HG03064 (cell line): ENCODE results near the gene HAUS7.

Source experiments
- ATAC-seq: cut with Tn5 transposase; IDR thresholded peaks from one replicate; pipeline ENCODE4 v1.9.1; 2021; ENCODE audit warnings: low read depth; ENCODE audit not compliant: unreplicated experiment

The HAUS7 gene

DNA sequence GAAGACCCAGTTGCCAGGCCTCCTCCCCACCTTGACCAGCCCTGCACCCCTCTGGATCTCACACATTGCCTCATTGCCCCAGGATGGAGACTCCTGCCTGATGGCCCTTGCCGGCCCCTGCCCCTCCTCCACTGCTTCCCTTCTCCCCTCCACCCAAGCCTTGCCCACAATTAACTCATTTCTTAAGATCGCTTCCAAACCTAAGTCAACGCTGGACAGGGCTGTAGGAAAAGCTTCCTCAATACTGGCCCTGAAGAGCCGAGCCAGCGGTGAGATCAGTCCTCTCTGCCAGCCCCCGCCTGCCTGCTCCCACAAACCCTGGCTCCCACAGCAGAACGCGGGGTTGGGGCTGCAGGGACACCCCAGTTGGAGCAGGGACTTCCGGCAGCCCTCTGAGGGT is 7.5 kb upstream of the HAUS7 start:
- no peak for ATAC-seq

DNA sequence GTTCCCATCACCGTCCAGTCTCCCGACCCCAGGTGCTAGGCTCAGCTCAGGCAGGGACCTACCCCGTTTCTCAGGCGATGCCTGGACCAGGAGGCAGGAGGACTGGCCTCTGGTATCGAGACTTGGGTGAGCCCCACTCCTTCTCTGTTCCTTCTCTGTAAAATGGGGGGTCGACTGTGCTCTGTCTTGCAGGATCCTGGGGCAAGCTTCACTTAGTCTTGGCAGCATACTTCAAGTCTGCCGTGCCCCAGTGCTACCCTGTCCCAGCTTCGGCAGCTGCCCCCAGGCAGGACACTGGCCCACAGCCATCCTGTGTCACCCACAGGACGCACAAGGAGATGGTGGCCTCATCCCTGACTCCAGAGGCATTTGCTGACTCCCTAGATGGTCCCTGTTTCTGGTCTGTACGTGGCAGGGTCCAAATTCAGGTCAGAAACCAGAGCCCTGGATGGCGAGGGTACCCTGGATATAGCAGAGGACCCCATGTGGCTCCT is 7.0 kb upstream of the HAUS7 start:
- no peak for ATAC-seq

DNA sequence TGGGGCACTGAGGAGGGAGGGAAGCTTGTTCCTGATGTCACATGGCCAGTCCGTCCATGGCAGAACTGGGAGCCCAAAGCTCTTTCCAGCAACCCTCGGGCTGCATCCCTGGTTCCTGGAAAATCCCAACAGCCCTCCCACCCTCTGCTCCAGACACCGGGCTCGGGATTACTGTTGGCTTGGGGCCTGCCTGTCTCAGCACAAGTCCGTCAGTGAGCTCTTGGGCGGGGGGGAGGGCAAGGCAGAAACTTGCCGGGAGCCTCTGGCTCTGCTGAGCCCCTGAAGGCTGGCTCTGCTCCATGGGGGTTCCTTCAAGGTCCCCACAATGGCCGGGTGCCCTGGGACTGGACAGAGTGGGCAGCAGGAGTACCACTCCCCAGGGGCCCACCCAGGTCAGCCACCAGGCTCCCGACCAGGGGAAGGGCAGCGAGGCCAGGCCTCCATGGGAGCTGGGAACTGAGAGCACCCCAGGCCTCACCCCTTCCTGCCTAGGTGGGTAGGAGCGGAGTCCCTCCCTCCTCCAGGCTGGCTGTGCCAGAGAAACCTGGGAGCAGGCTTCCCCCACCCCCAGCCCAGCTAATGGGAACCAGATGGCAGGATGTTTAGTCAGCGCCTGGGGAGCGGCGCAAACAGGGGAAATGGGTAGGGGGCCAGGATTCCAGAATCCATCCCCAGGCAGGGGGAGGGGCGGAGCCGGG is 6.4 kb upstream of the HAUS7 start:
- no peak for ATAC-seq

DNA sequence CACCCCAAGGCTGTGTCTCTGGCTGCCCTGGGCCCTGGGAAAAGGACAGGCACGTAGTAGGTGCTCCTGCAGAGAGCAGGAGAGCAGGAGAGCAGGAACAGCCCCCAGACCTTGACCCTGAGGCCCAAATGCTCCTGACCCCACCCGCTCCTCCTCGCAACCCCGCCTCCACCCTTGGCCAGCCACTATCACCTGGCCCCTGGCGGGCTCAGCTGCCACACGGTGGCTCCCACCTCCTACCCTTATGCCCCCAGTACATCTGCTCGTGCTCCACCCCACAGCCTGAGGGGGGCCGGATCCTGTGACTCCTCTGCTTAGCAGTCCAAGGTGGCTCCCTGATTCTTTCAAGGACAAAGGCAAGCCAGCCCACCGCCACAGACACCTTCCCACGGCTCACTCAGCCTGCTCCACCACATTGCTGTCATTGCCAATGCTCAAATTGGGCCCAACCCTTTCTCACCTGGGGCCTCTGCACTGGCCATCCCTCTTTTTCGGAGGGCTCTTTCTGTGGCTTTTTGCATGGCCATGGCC is 5.4 kb upstream of the HAUS7 start:
- no peak for ATAC-seq

DNA sequence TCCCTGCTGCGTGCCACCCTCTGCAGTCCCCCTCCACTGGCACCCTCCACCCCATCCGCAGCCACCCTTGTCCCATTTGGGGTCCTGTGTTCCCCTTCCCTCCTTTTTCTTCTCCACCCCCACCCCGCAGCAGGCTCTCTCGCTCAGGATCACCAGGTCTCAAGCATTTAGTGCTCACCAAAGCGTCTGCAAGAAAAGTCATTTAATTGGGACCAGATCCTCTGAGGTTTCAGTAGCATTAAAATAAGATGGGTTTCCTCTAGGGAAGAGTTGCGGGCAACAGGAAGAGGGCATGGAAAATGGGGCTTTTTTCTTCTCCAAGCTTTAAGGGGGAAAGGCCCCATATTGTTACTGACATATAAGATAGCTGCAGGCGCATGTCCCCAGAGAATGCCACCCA is 4.9 kb upstream of the HAUS7 start:
- no peak for ATAC-seq

DNA sequence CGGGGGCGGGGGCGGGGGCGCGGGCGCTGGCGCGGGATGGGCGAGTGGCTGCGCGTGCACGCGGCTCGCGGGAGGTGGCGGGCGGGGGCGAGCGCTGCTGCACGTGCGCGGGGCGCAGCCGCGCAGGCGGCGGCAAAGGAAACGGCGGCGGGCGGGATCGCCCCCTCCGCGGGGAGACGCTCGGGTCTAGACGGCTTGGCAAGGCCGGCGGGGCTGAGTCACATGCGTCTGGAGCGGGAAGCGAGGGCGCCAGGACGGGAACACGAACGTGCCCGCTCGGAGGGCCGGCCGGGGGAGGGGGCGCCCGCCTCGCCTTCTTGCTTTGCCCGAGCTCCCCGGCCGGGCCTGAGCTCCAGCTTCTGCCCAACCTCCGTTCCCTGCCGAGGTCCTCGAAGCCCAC is 4.3 kb upstream of the HAUS7 start:
- ATAC-seq = no peak

DNA sequence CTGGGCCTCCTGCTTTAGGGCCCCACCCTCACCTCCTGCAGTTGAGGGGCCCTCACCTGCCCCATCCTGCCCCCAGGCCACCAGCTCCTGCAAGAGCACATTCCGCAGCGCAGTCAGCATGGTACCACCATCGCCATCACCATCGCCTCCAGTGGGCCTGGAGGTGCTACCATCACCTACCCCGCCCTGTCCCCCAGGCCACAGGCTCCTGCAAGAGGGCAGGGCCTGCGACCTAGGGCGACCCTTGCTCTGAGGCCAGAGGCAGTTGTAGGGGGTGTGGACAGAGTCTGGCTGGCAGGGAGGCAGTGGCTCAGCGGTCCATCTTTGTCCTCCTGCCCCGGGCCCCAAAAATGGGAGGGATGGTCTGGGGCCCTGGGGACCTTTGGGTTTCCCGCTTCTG is 3.9 kb upstream of the HAUS7 start:
- ATAC-seq = no peak

DNA sequence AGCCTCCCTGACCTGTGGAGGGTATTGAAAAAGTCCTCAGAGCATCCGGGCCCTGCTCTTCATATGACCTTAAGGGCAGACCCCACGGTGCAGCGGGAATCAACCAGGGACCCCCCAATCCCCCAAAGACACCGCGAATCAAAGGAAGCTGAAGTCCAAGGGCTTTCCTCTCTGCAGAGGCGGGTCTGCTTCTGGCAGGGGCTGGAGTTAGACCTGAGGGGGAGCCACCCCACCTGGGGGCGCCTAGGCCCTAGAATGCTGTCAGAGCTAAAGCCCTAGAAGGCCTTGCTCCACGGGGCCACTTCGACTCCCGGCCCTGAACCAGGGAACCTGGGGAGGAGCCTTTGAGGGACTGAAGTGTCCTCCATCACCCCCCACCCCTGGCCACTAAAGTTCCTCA is 2.8 kb upstream of the HAUS7 start:
- no peak for ATAC-seq

DNA sequence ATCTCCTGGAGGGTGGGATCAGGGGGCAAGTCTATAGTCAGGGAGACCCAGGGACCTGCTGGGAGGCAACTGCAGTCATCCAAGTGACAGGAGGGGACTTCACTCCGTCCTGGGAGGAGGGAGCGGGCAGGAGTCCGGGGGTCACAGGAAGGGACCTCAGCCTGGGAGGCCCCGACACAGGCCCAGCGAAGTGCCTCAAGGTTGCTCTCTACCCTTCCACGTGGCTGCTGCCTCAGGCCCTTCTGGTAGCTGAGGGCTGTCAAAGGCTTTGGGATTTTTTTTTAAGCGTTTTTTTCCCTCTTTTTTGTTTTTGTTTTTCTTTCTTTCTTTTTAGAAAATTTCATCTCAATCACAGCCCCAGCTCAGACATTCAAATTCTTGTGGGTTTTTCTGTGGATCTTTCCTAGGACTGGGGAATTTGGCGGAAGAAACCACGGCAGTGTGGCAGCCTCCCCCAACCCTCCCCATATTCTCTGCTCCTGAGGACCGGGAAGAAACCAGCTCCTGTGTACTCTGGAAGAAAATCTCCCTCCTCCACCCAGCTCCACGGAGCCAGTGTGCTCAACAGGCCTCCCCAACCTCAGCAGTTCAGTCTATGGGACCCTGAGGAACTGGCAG is 1.4 kb upstream of the HAUS7 start:
- ATAC-seq = no peak

DNA sequence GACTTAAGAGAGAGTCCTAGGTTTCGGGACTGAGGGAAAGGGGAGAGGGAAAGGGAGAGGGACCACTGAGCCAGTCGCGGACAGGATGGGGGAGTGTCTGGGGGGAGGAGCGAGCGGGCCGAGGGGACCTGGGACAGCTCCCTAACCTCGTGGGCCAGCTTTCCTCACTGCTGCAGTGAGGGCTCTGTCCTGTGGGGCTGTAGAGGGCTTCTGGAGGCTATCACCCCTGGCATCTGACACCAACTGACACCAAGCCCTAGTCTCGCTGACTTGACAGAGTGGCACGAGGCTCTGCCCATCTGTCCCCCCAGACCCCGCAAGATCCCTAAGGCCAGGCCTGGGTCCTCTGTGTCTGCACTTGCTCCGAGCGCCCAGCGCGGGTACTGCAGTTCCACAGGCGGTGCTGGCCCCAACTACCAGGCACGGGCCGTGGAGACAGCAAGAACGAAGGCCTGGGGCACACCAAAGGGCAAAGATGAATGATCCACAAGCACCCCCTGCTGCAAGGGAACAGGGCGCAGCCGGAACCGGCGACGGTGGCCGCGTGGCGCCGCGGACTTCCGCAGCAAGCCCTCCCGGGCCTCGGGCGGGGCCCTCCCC is 465 bp downstream of the HAUS7 start:
- peak; percentile 39 for ATAC-seq

DNA sequence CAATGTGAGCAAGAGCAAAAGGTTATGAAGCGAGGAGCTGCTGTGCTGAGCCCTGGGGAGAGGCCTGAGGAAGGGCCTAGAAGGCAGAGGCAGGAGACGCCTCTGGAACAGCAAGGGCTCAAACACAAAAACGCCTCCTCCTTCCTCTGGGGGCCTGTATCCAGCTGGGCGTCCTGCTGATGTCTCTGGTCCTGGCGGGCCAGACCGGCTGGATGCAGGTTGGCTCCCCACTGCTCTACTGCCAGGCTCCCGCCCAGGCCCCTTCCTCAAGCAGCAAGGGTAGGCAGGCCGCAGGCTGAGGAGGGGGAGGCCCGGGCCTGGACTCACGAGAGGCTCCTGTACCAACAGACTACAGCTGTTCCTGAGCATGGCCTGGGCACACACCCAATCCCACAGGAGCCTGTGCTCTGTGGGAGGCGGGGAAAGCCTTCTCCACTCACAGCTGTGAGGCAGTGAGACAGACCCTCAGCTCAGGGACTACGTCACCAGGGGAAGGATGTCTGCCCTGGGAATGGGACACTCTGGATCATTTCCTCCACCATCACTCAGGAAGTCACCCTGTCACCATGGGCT is 2.3 kb downstream of the HAUS7 start:
- ATAC-seq = no peak

DNA sequence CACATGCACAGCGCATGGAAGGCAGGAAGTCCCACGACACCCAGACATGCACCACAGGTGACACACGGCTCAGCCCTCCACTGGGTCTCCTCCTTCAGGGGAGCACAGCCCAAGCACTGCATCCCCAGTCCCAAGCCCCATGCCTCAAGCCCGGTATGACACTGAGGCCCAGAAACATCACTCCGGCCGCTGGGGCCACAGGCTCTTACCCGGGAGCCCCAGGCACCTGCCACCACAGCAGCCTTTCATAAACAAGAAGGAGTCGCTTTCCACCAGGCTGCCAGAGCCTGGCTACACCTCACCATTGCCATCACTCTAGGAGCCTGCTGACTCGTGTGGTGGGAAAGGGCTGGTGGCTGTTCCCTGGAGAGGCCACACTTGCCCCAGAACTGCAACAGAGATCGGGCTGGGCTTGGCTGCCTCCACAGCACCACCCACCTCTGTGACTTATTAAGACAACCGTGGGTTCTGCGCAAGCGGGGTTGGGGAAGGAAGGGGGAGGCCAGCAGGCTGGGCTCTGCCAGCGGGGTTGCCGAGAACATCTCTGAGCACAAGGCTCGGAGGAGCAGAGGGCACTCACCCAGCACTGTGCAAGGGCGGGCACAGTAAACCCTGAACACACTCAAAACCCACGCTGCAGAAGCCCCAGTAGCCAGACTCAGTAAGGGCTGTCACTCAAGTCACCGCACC is 4.5 kb downstream of the HAUS7 start:
- ATAC-seq = no peak

DNA sequence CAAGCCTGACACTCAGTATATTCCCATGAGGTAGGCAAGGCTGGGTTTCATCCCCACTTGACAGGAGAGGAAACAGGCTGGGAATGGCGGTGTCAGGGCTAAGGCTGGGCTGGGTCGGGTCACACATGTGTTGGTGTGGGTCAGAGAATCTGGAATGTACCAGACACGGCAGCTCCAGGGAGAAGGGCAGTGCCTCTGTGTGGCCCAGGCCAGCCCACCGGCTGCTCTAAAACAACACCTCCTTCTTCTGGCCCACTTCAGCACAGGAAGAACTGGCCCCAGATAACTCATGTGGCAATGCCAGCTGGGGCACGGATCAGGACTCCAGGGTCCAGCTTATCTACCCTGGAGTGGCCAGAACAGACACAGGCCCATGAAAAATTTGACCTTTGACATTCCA is 6.3 kb downstream of the HAUS7 start:
- no peak for ATAC-seq

DNA sequence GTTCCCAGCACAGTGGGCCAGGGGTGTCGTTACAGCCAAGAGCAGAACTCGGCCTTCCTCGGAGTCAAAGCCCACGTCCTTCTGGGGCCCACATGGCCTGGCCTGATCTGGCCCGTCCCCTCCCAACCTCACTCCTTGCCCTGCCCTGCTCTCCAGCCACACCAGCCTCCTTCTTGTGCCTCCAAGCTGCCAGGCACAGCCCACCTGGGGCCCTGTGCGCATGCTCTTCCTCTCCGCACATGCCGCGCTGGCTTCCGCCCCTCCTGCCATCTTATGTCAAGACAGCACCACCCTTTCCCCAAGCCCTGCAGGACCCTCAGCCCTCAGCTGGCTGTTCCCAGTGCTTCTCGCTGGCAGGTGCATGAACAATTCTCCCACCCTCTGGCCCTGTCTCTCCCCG is 6.8 kb downstream of the HAUS7 start:
- no peak for ATAC-seq

DNA sequence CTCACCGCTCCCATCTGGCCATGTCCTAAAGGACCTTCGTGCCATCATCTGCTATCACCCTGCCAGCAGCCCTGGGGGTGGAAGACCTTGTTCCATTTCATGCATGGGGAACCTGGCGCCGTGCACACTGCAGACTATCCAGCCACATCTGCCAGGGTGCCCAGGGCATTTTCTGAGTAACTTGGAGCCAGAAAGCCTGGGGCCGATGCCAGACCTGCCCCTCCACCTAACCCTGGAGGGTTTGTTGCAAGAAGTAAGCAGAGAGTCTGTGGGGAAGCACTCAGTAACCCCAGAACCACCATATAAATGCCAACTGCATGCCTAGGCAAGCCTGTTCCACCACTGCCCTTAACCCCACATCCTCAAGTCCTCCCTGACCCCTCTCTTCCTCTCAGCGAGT is 7.3 kb downstream of the HAUS7 start:
- no peak for ATAC-seq

DNA sequence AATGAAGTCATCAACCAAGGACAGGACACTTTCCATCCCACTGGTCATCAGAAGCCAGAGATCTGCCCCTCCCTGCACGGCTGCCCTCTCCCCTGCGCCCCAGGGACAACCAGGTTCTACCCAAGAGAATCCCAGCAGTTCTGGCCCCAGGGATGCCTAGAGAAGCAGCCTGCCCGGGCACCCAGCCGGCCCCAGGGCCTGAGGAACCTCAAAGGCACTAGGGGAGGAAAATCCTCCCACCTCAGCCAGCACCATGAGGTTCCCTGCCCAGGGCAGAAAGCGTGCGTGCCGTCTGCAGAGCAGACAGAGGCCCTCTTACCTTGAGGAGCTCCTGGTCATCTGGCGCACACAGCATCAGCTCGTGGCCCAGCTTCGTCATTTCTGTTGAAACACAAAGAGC is 8.1 kb downstream of the HAUS7 start:
- ATAC-seq = no peak

DNA sequence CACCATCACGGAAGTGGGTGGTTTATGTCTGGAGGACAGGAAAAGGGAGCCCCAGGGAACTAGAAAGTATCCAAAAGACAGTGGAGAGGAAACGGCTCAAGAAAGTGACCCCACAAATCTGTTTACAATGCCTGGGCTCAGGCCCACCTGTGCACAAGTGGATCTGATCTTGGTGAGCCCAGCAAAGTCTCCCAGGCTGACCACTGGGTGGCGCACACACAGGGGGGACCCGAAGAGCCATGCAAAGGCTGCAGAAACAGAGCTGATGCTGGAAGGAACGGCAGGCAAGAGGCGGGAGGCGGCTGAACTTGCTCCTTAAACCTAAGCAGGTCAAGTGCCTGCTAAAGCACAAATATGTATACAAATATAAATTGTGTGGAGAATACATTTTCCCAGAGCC is 9.6 kb downstream of the HAUS7 start:
- no peak for ATAC-seq

DNA sequence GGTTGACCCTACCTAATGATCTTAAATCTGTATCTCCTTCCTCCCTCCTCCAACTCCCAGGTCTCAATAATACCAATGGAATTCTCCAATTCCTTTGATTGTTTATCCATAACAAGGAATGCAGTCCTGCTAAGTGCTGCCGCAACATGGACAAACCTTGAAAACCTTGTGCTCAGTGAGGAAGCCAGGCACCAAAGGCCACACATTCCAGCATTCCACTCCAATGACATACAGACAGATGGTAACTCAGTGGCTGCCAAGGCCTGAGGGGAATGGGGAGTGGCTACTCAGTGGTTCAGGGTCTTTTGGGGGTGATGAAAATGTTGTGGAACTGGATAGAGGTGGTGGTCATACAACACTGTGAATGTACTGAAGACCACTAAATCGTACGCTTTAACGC is 10.4 kb downstream of the HAUS7 start:
- no peak for ATAC-seq

DNA sequence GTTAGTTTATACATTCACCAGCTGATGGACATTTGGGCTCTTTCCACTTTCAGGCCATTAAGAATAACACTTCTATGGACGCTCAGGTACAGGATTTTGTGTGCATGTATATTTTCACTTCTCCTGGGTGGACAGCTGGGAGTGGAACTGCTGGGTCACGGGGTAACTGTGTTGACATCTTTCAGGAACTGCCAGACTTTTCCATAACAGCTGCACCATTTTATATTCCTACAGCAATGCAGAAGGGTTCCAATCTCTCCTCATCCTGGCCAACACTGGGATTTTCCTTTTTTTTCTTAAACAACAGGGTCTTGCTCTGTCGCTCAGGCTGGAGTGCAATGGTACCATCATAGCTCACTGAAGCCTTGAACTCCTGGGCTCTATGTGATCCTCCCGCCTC is 11.9 kb downstream of the HAUS7 start:
- ATAC-seq = no peak

DNA sequence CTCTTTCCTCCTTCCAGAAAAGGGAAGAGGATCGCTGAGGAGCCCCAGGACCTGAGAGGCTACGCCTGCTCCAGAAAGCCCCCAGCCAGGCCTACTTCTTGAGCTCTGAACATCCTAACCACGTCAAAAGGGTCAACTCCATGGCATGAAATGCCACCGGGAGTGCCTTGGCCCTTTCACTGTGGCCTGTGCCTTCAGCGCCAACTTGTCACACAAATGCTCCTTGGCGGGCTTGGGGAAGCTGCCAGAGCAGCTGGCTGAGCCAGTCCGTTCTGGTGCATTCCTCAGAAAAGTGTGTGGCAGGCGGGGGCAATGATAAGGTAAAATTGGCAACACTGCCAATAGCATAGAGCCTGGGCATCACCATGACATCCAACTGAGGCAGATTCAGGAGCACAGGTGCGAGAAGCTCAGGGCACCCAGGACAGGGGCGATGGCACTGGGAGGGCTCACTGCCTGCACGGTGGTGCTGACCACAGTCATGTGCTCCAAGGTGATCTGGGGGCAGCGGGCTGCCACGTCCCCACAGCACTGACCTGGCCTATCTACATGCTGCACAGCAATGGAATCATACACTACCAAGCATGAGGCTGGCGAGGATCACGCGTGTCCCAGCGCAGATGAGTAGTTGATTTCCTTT is 12.4 kb downstream of the HAUS7 start:
- ATAC-seq = no peak
